SIG-M5 treated with dmso at 0.1 percent for 504 hours (cell line): ENCODE results near the gene NPTXR.

Experiments used
- DNase-seq: peaks from one replicate; lab custom pipeline; 2025; ENCODE audit not compliant: unreplicated experiment; lab: John Stamatoyannopoulos, UW

The NPTXR gene

GRCh38 chr22:38799265-38800002, 44.4 kb downstream of the NPTXR start:
- DNase-seq, result no peak

- no peak for DNase-seq
Measured at GRCh38 chr22:38798496-38798895, 45.3 kb downstream of the NPTXR start.

GRCh38 chr22:38796262-38796957, 47.4 kb downstream of the NPTXR start:
- DNase-seq, result no peak

GRCh38 chr22:38795569-38795968, 48.3 kb downstream of the NPTXR start:
- no peak for DNase-seq

- peak; percentile 97 for DNase-seq
Measured at GRCh38 chr22:38793721-38794466, 49.9 kb downstream of the NPTXR start, which contains the start of gene DNAL4. DNAL4 (minus strand) TSS chr22:38794143; CDS start chr22:38782731, 11,412 bp downstream.

- DNase-seq, result no peak
Measured at GRCh38 chr22:38793317-38793716, 50.5 kb downstream of the NPTXR start.

GRCh38 chr22:38792833-38793232, 51.0 kb downstream of the NPTXR start:
- DNase-seq, result no peak

- DNase-seq, result no peak
Measured at GRCh38 chr22:38789606-38790005, 54.2 kb downstream of the NPTXR start.

GRCh38 chr22:38788846-38789245, 55.0 kb downstream of the NPTXR start:
- DNase-seq, result no peak

GRCh38 chr22:38788021-38788816, 55.6 kb downstream of the NPTXR start:
- DNase-seq, result no peak

- DNase-seq, result no peak
Measured at GRCh38 chr22:38786631-38787030, 57.2 kb downstream of the NPTXR start.

GRCh38 chr22:38784856-38785255, 59.0 kb downstream of the NPTXR start:
- DNase-seq, result no peak

- no peak for DNase-seq
Measured at GRCh38 chr22:38784035-38784434, 59.8 kb downstream of the NPTXR start.

GRCh38 chr22:38783095-38783615, 60.7 kb downstream of the NPTXR start:
- no peak for DNase-seq

GRCh38 chr22:38782402-38783094, 61.3 kb downstream of the NPTXR start:
- DNase-seq, result no peak

GRCh38 chr22:38781033-38781432, 62.8 kb downstream of the NPTXR start:
- no peak for DNase-seq

GRCh38 chr22:38777087-38777671, 66.6 kb downstream of the NPTXR start:
- DNase-seq, result no peak

GRCh38 chr22:38776086-38776485, 67.7 kb downstream of the NPTXR start:
- DNase-seq, result no peak

- DNase-seq, result no peak
Measured at GRCh38 chr22:38775656-38776055, 68.2 kb downstream of the NPTXR start.
